Esophagus squamous epithelium (tissue), 5 donors: ENCODE results near the gene CFAP299. TPM values are rescaled to one million over a fixed set of nuclear protein-coding genes. Genes with fewer than 3 reads are reported as not detected.

Experiments used
- DNase-seq: peaks from one replicate; lab custom pipeline; 2025; lab: John Stamatoyannopoulos, UW
- H3K27ac ChIP-seq, 4 donors: fragments of 200-600 bp; sonication (generic); one replicate each; pipeline ENCODE4 v1.5.1; 2016 to 2019; ENCODE audit warnings: mild to moderate bottlenecking in 1 of 4
- H3K27me3 ChIP-seq, 4 donors: fragments of 200-600 bp; sonication (generic); 1 replicate in 3 of 4; 2 replicates in 1 of 4; pipeline versions ENCODE4 v1.5.1 to v1.6.0; 2017 to 2021; ENCODE audit warnings: antibody characterized with exemption in 1 of 4
- H3K36me3 ChIP-seq, 3 donors: fragments of 200-600 bp; sonication (generic); one replicate each; pipeline ENCODE4 v1.5.1; 2016 to 2019
- H3K4me1 ChIP-seq, 3 donors: fragments of 200-600 bp; sonication (generic); one replicate each; pipeline ENCODE4 v1.5.1; 2017 to 2019
- H3K4me3 ChIP-seq, 4 donors: fragments of 200-600 bp; sonication (generic); 1 replicate in 3 of 4; 2 replicates in 1 of 4; pipeline ENCODE4 v1.5.1; 2016 to 2019; ENCODE audit warnings: mild to moderate bottlenecking in 2 of 4, moderate library complexity in 1 of 4
- H3K9me3 ChIP-seq, 3 donors: fragments of 200-600 bp; sonication (generic); one replicate each; pipeline ENCODE4 v1.5.1; 2016 to 2019
- CTCF ChIP-seq, 6 experiments: fragments of 450-650 bp in 4 of 6; fragments of 200-600 bp in 2 of 6; sonication (generic) in 2 of 6; IDR thresholded peaks; one replicate each; pipeline ENCODE4 v1.5.1; 2016 to 2019; ENCODE audit warnings: antibody characterized with exemption in 6 of 6, mild to moderate bottlenecking in 4 of 6, moderate library complexity in 4 of 6
- POLR2A ChIP-seq, 4 donors: fragments of 450-650 bp; IDR thresholded peaks; one replicate each; pipeline ENCODE4 v1.6.1; 2017; ENCODE audit warnings: antibody characterized with exemption in 4 of 4, mild to moderate bottlenecking in 4 of 4, moderate library complexity in 3 of 4
- WGBS, 2 donors: methylation state at CpG; one replicate each; pipeline ENCODE4 v1.1.5; 2018; 5-methylcytosine and 5-hydroxymethylcytosine counted together
- intact Hi-C: fragments of 100-400 bp; cut with DNase I; formaldehyde crosslinking; loops from one replicate; pipeline ENCODE4 v1.15.0; 2022
- total RNA-seq, 4 donors: library from RNA; depleted of rRNA; stranded (reverse); fragments of >200 nt; gene quantifications; one replicate each; pipeline ENCODE4 v1.1.0, GENCODE V29; 2016
- donor health status: DM: yes; HTN: yes; CAD: no.

The CFAP299 gene
- total RNA-seq, 4 donors from 2014 or later, result not detected

GRCh38 chr4:80586716-80587115 lies 251.2 kb downstream of the CFAP299 start:
- H3K27ac ChIP-seq, result no peak overlapping the region
- H3K36me3 ChIP-seq, result no peaks in the 10 kb centered on the region
- intact Hi-C loops, result no loop called here
- no peak for DNase-seq
- H3K27me3 ChIP-seq, result no peaks in the 10 kb centered on the region
- no peaks in the 10 kb centered on the region for H3K9me3 ChIP-seq
- TF ChIP-seq POLR2A (IDR thresholded peaks at IDR 0.05), result no peak
- no peak for TF ChIP-seq CTCF (IDR thresholded peaks at IDR 0.05)
- WGBS, 2 donors, result 60 to 81% methylated on average over 2 of the region's 2 CpGs
- H3K4me3 ChIP-seq, result no peak overlapping the region
- no peaks in the 10 kb centered on the region for H3K4me1 ChIP-seq

- intact Hi-C loops, result no loop called here
- WGBS, 2 donors, result 19 to 28% methylated on average over 2 of the region's 2 CpGs
- H3K36me3 ChIP-seq, result no peaks in the 10 kb centered on the region
Observed at GRCh38 chr4:80587871-80588385, 252.4 kb downstream of the CFAP299 start.

GRCh38 chr4:80592950-80593349 lies 257.4 kb downstream of the CFAP299 start:
- H3K9me3 ChIP-seq, result no peaks in the 10 kb centered on the region
- H3K4me3 ChIP-seq, result no peak overlapping the region
- H3K27me3 ChIP-seq, result no peaks in the 10 kb centered on the region
- WGBS, 2 donors, result 35 to 36% methylated on average over 2 of the region's 2 CpGs
- intact Hi-C loops, result no loop called here
- no peaks in the 10 kb centered on the region for H3K36me3 ChIP-seq
- no peak for DNase-seq
- TF ChIP-seq CTCF (IDR thresholded peaks at IDR 0.05) (peak in 1 of 6 experiments; percentile 28), POLR2A (IDR thresholded peaks at IDR 0.05) (no peak)
- H3K27ac ChIP-seq, result no peak overlapping the region
- no peaks in the 10 kb centered on the region for H3K4me1 ChIP-seq

More at GRCh38 chr4:80587871-80588385, 252.4 kb downstream of the CFAP299 start:
- TF ChIP-seq CTCF (IDR thresholded peaks at IDR 0.05) (no peak), POLR2A (IDR thresholded peaks at IDR 0.05) (no peak)
- H3K4me3 ChIP-seq, result no peak overlapping the region
- DNase-seq, result no peak
- no peak overlapping the region for H3K27ac ChIP-seq
- no peaks in the 10 kb centered on the region for H3K4me1 ChIP-seq
- no peaks in the 10 kb centered on the region for H3K27me3 ChIP-seq
- H3K9me3 ChIP-seq, result no peaks in the 10 kb centered on the region

GRCh38 chr4:80594701-80595100 lies 259.2 kb downstream of the CFAP299 start:
- no peaks in the 10 kb centered on the region for H3K9me3 ChIP-seq
- WGBS, 2 donors, result 75 to 97% methylated on average over 2 of the region's 2 CpGs
- H3K27me3 ChIP-seq, result no peaks in the 10 kb centered on the region
- no peak for TF ChIP-seq CTCF (IDR thresholded peaks at IDR 0.05)
- no peak for TF ChIP-seq POLR2A (IDR thresholded peaks at IDR 0.05)
- DNase-seq, result no peak
- H3K4me3 ChIP-seq, result no peak overlapping the region
- intact Hi-C loops, result no loop called here
- no peak overlapping the region for H3K27ac ChIP-seq
- H3K36me3 ChIP-seq, result no peaks in the 10 kb centered on the region
- no peaks in the 10 kb centered on the region for H3K4me1 ChIP-seq

- Histone ChIP-seq H3K27me3 (no peaks in the 10 kb centered on the region), H3K27ac (no peak overlapping the region), H3K4me1 (no peaks in the 10 kb centered on the region), H3K36me3 (no peaks in the 10 kb centered on the region), H3K4me3 (no peak overlapping the region), H3K9me3 (no peaks in the 10 kb centered on the region)
- no peak for DNase-seq
- intact Hi-C loops, result no loop called here
- 59 to 65% methylated on average over 3 of the region's 3 CpGs for WGBS, 2 donors
- TF ChIP-seq POLR2A (IDR thresholded peaks at IDR 0.05) (no peak), CTCF (IDR thresholded peaks at IDR 0.05) (no peak)
Observed at GRCh38 chr4:80608281-80608980, 272.9 kb downstream of the CFAP299 start.
